Hepatocyte (in vitro differentiated cells): Measurements from ENCODE around the gene TCEAL1. TPM values are rescaled to one million over a fixed set of nuclear protein-coding genes. Genes with fewer than 3 reads are reported as not detected.

Source experiments
- DNase-seq: peaks from one replicate; pipeline ENCODE4 v3.0.0-alpha.2; 2016; ENCODE audit warnings: low spot score
- H2AFZ ChIP-seq: fragments of 200-600 bp; sonication (generic); 2 replicates; pipeline ENCODE4 v1.6.0; 2016; ENCODE audit warnings: antibody characterized with exemption, mild to moderate bottlenecking
- H3K27ac ChIP-seq: fragments of 200-600 bp; sonication (generic); 2 replicates; pipeline ENCODE4 v1.5.1; 2016; ENCODE audit warnings: mild to moderate bottlenecking
- H3K27me3 ChIP-seq: fragments of 200-600 bp; sonication (generic); 2 replicates; pipeline ENCODE4 v1.6.1; 2016
- H3K36me3 ChIP-seq: fragments of 200-600 bp; sonication (generic); replicated peaks from 2 replicates; pipeline ENCODE4 v1.5.1; 2016; ENCODE audit warnings: low read depth; ENCODE audit not compliant: insufficient read depth
- H3K4me1 ChIP-seq: fragments of 200-600 bp; sonication (generic); 2 replicates; pipeline ENCODE4 v1.5.1; 2016; ENCODE audit warnings: mild to moderate bottlenecking, moderate library complexity; ENCODE audit not compliant: insufficient read depth
- H3K4me2 ChIP-seq: fragments of 200-600 bp; sonication (generic); 2 replicates; pipeline ENCODE4 v1.6.0; 2016
- H3K4me3 ChIP-seq: fragments of 200-600 bp; sonication (generic); 2 replicates; pipeline ENCODE4 v1.5.1; 2016; ENCODE audit warnings: mild to moderate bottlenecking
- H3K79me2 ChIP-seq: fragments of 200-600 bp; sonication (generic); 2 replicates; pipeline ENCODE4 v1.6.0; 2017; ENCODE audit warnings: mild to moderate bottlenecking
- H3K9me2 ChIP-seq: fragments of 200-600 bp; sonication (generic); replicated peaks from 2 replicates; pipeline ENCODE4 v1.6.0; 2017; ENCODE audit warnings: mild to moderate bottlenecking; ENCODE audit not compliant: insufficient read depth
- H3K9me3 ChIP-seq: fragments of 200-600 bp; sonication (generic); 2 replicates; pipeline ENCODE4 v1.5.1; 2016; ENCODE audit warnings: low read depth, mild to moderate bottlenecking
- H4K20me1 ChIP-seq: fragments of 200-600 bp; sonication (generic); 2 replicates; pipeline ENCODE4 v1.6.0; 2016; ENCODE audit warnings: mild to moderate bottlenecking; ENCODE audit not compliant: insufficient read depth, poor library complexity, severe bottlenecking
- EZH2 ChIP-seq: fragments of 200-600 bp; sonication (generic); IDR thresholded peaks from 2 replicates; pipeline ENCODE4 v1.6.1; 2016; ENCODE audit warnings: antibody characterized with exemption, mild to moderate bottlenecking, borderline replicate concordance
- EZH2phosphoT487 ChIP-seq: fragments of 200-600 bp; sonication (generic); IDR thresholded peaks from one replicate; pipeline ENCODE4 v1.6.1; 2018; ENCODE audit warnings: antibody characterized with exemption, mild to moderate bottlenecking, low read depth, moderate library complexity; ENCODE audit not compliant: unreplicated experiment, severe bottlenecking
- WGBS: methylation state at CpG from one replicate; pipeline ENCODE4 v1.1.6; 2016; ENCODE audit warnings: low lambda C conversion rate; ENCODE audit errors: missing lambda C conversion rate; 5-methylcytosine and 5-hydroxymethylcytosine counted together
- polyA plus RNA-seq: library from polyadenylated mRNA; unstranded; fragments of >200 nt; fragmentation: Nextera tagmentation; extraction: Ambion mirVana; gene quantifications from 2 replicates; pipeline ENCODE4 v1.2.1, GENCODE V29; 2016
- total RNA-seq: library from RNA; depleted of rRNA; stranded (reverse); fragments of >200 nt; gene quantifications from 2 replicates; pipeline ENCODE4 v1.2.3, GENCODE V29; 2014
- TF ChIP-seq, protein P1 (sequence below): fragments of 200-600 bp; sonication (generic); IDR thresholded peaks from 2 replicates; pipeline ENCODE4 v1.5.1; 2016; ENCODE audit warnings: antibody characterized with exemption, mild to moderate bottlenecking; ENCODE audit not compliant: poor library complexity

TCEAL1 gene
- total and polyA plus RNA-seq, 2 experiments from 2014 or later, result 89.2 to 113 TPM

DNA sequence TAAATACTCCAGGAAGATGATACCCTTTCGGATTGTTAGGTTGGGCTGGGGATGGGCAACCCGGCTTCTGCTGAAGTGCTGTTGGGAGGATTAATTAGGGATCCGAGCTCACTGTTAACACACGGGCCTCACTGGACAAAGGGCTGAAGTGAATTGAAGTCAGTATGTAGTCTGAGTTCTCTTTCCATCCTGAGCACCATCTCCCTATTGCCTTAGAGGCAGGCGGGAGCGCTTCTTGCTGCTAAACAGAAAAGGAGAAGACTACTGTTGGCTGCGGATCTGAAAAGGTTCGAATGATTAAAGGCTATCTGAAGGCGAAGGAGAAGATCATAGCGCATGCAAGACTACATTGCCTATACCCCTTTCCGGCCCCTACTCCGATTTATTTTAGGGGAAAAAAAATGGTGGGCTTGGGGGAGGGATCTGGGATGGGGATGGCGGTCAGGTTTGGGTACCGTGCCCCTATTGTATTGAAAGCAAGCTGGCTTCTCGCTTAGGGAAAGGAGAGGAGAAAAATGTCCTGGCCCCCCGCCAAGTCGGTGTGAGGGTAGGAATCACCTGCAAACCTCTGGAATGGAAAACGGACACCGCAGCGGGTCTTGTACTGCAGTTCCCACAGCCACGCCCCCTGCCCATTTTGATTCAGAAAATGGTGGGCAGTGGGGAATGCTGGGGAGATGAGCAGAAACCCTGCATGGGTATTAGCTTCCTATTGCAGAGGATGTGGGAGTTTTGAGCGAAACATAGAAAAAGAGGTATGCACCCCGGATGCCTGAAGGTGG lies 35.4 kb downstream of the TCEAL1 start:
- no peaks in the 10 kb centered on the region for H3K9me2 ChIP-seq
- no peak for TF ChIP-seq EZH2
- no peaks in the 10 kb centered on the region for H3K4me1 ChIP-seq
- 49% methylated on average over 23 of the region's 23 CpGs for WGBS
- no peak overlapping the region for H3K27ac ChIP-seq
- H3K9me3 ChIP-seq, result no peaks in the 10 kb centered on the region
- H3K36me3 ChIP-seq, result no peaks in the 10 kb centered on the region
- H3K27me3 ChIP-seq, result peaks cover 22% of the 10 kb centered on the region
- H2AFZ ChIP-seq, result no peak overlapping the region
- H3K79me2 ChIP-seq, result no peaks in the 10 kb centered on the region
- H4K20me1 ChIP-seq, result no peaks in the 10 kb centered on the region
- no peak overlapping the region for H3K4me3 ChIP-seq
- peak overlapping the region; percentile 56 for H3K4me2 ChIP-seq
- no peak for DNase-seq

DNA sequence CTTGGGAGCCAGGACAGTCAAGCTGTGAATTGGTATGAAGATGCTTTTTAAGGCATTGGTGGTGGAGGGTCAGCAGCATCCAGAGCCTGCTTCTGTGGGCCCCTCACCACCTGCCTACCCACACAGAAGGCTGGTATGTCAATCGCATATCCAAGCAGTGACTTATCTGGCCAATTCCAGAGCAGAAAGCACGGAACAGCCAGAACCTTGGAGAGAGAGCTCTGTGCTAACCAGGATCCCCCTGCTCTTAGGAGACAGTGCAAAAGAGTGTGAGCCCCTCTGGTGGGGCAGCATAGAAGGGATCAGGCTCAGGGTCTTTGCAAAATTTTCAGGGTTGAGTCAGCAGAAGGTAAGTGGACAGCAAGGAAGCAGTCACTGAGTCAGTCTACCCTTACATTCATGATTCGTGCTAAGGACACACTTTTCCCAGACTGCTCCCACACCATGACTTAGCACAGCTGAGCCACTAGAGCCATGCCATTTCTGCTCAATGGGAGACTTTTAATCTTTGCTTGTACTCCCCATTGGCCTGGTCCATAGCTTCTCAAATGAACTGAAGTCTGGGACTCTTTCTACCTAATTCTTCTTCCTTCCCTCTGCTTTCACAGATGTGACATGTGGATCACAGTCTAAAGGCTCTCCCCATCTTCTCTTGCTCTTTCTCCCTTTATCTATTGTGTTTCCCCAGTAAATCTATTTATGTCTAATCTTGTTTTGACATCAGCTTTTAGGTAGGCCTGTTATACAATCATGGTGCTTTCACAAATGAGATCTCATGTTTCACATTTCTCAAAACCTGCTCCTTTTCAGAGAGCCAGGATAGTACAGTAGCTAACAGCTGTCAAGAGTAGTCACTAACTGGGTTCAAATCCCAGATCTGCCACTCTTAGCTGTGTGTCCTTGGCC lies 37.7 kb downstream of the TCEAL1 start:
- no peak overlapping the region for H3K4me2 ChIP-seq
- H2AFZ ChIP-seq, result no peak overlapping the region
- no peaks in the 10 kb centered on the region for H3K9me2 ChIP-seq
- no peak overlapping the region for H3K4me3 ChIP-seq
- no peaks in the 10 kb centered on the region for H3K36me3 ChIP-seq
- no peaks in the 10 kb centered on the region for H4K20me1 ChIP-seq
- 91% methylated on average over 3 of the region's 3 CpGs for WGBS
- H3K27ac ChIP-seq, result no peak overlapping the region
- no peak for TF ChIP-seq EZH2phosphoT487
- TF ChIP-seq, protein P1, sequence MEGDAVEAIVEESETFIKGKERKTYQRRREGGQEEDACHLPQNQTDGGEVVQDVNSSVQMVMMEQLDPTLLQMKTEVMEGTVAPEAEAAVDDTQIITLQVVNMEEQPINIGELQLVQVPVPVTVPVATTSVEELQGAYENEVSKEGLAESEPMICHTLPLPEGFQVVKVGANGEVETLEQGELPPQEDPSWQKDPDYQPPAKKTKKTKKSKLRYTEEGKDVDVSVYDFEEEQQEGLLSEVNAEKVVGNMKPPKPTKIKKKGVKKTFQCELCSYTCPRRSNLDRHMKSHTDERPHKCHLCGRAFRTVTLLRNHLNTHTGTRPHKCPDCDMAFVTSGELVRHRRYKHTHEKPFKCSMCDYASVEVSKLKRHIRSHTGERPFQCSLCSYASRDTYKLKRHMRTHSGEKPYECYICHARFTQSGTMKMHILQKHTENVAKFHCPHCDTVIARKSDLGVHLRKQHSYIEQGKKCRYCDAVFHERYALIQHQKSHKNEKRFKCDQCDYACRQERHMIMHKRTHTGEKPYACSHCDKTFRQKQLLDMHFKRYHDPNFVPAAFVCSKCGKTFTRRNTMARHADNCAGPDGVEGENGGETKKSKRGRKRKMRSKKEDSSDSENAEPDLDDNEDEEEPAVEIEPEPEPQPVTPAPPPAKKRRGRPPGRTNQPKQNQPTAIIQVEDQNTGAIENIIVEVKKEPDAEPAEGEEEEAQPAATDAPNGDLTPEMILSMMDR, result no peak
- no peak for TF ChIP-seq EZH2
- H3K79me2 ChIP-seq, result no peaks in the 10 kb centered on the region
- no peaks in the 10 kb centered on the region for H3K9me3 ChIP-seq
- DNase-seq, result no peak
- H3K27me3 ChIP-seq, result peaks cover 22% of the 10 kb centered on the region
- H3K4me1 ChIP-seq, result no peaks in the 10 kb centered on the region

DNA sequence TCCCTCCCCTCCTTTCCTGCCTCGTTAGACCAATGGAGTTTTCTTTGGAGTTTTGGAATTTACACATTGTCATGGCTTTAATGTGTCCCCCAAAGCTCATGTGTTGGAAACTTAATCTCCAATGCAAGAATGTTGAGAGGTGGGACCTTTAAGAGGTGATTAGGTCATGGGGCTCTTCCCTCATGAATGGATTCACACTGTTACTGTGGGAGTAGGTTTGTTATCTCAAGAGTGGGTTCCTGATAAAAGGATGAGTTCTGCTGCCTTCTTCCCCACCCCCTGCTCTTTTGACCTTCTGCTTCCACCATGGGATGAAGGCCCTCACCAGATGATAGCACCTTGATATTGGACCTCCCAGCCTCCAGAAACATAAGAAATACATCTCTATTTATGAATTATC lies 41.0 kb downstream of the TCEAL1 start:
- no peaks in the 10 kb centered on the region for H3K79me2 ChIP-seq
- DNase-seq, result no peak
- TF ChIP-seq EZH2phosphoT487 (no peak), EZH2 (no peak)
- TF ChIP-seq, protein P1, result no peak
- no peak overlapping the region for H3K4me2 ChIP-seq
- no peaks in the 10 kb centered on the region for H3K4me1 ChIP-seq
- no peaks in the 10 kb centered on the region for H4K20me1 ChIP-seq
- H3K9me3 ChIP-seq, result no peaks in the 10 kb centered on the region
- no peaks in the 10 kb centered on the region for H3K9me2 ChIP-seq
- 67% methylated on average over 1 of the region's 1 CpG for WGBS
- H2AFZ ChIP-seq, result no peak overlapping the region
- no peak overlapping the region for H3K4me3 ChIP-seq
- H3K27ac ChIP-seq, result no peak overlapping the region
- no peaks in the 10 kb centered on the region for H3K36me3 ChIP-seq
- no peaks in the 10 kb centered on the region for H3K27me3 ChIP-seq
